HG02870 (cell line): ENCODE measurements around the gene OR2AG1.
"Not testable (repeated sequence)": the region's sequence is repeated elsewhere in the genome, so short reads cannot be mapped to it uniquely, and the experiment has no call there.

Source experiments
- ATAC-seq: cut with Tn5 transposase; IDR thresholded peaks from one replicate; pipeline ENCODE4 v1.9.1; 2021; ENCODE audit warnings: mild to moderate bottlenecking, moderate library complexity; ENCODE audit not compliant: unreplicated experiment

OR2AG1 gene

DNA sequence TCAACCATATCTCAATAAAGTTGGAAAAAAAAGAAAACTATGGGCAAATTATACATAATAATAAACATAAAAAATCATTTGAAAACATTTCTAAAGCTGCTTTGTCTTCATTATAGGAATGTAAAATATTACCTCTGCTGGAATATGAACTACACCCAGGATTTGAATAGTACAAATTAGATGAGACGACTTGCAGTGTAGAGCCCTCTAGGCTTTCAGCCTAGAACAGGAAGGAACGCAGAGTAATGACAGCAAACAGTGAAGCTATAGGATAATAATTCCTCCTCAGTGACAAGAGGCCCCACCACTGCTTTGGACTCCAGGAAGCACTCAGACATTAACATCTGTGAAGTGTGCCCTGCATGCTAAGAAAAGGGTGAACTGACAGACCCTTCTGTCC lies 7.7 kb downstream of the OR2AG1 start:
- ATAC-seq = no peak

DNA sequence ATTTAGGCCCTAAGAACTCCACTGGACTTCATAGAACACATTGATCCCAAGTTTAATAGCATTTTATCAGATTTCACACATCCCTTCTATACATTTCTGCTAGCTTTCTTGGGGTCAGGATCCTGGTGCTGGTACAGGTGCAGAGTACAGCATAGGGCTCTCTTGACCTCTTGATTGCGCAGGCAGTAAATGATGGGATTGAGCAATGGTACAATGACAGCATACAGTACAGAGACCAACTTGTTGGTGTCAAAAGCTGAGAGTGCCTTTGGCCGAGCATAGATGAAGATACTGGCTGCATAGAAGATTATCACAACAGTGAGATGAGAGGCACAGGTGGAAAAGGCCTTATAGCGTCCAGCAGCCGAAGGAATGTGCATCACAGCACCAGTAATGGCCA lies 11.8 kb downstream of the OR2AG1 start:
- ATAC-seq = no peak

DNA sequence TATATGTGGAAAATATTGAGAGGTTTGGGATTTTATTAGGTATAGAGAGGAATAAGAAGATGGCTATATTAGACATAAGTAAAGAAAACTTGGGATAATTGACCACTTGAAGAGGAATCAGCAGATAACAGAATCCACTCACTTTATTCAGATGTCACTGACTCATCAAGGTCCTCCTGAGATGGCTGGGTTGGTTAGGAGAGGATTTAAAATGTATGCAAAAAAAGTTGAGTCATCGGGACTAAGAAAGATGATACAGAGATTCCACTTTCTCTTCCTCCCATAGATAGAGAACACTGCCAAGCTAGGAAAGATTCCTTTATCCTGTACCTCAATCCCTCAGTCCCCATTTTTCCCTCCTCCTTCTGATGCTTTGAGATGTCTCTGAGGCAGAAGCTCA lies 16.6 kb downstream of the OR2AG1 start, which contains the start of gene OR6A2:
Gene OR6A2 (minus strand): TSS at position 288 of the 400 bp plus-strand sequence. CDS start 3,981 bp downstream, outside the sequence.
- ATAC-seq = no peak

DNA sequence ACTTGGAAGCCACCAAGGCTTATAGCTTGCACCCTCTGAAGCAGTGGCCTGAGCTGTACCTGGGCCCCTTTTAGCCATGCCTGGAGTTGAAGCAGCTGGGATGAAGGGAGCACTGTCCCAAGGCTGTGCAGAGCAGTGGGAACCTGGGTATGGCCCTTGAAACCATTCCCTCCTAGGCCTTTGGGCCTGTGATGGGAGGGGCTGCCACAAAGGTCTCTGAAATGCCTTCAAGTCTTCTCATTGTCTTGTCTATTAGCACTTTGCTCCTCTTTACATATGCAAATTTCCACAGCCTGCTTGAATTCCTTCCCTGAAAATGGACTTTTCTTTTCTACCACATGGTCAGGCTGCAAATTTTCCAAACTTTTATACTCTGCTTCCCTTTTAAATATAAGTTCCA lies 18.3 kb downstream of the OR2AG1 start:
- ATAC-seq = not testable (repeated sequence)

DNA sequence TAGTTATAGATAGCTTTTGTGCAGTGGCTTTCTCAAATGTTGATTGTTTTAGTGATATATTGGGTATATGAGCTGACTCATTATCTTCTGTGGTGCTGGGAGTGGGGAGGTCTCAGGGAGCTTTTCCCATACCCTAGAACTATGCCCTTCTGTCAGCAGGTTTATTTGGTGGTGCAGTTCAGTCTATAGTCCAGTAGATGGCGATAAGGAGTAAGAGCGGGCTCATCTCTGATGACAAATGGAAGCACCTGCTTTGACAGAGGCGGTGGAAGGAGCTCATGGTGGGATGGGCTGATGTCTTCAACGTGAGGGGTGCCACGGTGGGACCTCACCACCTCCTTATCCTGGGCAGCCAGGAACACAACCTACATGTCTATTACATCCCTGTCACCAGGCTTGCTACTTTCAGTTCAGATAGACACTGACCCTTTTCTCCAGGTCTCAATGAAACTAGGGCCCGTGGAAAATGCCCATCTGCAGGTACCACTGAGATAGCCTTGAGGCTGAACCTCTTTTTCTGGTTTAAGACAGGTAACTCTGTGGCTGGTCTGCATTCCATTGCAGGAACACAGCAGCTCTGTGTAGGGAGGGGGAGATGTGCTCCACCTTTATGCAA lies 29.7 kb downstream of the OR2AG1 start:
- ATAC-seq = no peak

DNA sequence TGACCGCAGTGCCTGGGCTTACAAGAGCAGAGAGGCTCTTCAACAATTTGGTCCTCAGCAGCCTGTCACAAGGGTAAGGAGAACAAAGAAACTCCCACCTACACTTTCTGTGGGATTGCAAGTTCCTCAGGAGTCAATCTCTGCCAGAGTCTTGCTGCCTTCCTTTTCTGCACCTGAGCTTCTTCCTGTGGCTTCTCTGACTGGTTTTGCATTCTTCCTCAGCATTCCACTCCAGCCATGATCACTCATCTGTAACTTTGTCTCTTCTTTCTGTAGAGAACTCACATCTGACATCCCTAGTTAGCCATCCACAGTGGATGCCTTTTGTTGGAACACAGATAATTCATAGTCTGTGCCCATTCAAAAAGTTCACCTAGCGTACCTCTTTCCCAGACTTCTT lies 30.8 kb downstream of the OR2AG1 start:
- no peak for ATAC-seq

DNA sequence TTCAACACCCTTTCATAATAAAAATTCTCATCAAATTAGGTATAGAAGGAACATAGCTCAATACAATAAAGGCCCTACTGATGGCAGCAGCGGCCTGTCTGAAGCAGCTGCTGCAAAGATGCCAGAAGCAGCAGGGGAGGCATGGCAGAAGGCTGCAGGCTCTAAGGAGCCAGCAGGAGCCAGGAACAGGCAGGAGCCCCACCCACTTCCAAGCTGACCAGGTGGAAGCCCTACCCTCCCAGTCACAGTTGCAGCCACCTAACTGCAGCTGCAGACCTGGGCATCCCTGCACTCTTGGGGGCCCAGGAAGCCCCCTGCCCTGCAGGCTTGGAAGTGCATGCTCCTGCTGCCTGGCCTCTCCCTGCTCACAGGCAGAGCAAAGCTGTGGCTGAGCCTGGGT lies 34.9 kb downstream of the OR2AG1 start:
- no peak for ATAC-seq

DNA sequence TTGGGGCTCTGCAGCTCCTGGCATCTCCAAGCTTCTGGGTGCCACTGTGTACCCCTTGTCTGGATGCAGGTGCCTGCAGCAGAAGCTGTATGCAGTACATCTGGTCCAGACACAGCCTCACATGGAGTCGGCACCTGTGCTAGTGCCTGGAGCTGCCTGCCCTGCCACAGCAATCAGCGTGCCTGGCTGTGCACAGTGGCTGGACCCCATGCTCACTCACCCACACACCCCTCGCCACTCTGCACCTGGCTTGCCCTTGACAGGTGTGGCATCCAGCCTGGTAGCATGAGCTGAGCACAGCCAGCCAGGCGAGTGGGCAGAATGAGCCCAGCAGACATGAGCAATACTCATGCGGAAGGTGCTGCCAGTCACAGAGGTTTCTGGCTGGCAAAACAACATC lies 36.1 kb downstream of the OR2AG1 start:
- ATAC-seq = no peak

DNA sequence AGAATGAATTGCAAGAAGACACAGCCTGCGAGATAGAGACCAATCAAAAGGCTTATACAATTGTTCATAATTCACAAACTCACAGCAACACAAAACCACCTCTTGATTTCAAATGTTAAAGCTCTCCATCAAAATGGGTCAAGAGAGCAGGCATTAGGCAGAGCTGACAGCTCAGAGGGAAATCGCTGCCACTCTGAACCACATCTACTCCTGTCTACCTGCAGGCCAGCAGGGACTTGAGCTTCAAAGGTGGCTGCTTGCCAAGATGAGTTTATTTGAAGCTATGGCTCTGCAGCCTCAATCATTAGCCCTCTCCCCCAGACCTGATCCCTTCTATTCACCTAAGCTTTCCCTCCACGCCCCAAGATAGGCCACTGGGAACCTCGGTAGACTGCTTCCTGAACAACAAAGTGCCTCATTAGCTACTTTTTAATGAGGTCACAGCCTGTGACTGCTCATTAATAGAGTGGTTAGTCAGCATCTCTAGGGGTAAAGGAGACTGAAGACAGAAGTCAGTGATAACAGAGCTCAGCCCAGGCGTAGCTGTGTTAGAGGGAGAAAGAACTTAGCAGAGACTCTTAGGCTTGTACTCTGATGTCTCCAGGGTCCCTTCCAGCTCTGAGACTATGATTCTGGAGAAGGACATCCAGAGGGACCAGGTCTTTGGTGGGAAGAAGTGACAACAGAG lies 41.5 kb downstream of the OR2AG1 start:
- ATAC-seq = no peak

DNA sequence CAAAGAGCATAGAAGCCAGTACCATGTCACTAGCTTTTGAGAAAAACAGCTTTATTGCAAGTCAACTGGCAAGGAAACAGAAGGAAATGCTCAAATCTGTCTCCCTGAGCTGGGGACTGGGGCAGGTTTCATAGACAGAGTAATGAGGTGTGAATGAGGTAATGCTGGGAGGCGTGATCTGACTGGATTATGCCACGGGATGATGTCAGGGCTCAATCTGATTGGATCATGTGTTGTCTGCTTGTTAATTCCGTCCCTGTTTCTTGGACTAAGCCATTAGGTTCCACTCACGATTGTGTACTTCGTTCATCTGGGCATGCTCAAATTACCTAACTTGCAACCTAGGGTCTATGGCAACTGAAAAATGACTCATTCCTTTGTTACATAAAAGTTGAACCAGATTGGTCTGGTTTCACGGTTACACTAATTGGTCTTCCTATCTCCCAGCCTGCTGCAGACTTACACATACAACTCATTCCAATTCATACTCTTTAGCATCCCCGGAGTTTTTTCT lies 42.5 kb downstream of the OR2AG1 start:
- ATAC-seq = no peak

DNA sequence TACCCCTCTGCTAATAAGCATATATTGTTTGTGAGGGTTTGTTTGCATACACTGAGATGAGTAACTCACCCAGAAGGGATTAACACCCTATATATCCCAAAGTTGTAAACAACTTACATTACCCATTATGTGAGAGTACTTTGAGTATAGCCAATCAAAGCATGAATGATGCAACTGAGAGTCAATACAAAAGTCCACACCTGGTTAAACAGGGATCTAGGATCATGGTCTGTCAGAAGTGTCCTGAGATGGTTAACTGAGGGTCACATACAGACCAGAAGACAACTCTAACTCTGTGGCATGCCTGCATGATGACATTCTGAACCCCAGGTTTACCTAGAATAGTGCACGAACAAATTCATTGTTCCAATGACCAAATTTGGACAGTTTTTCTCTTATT lies 45.3 kb downstream of the OR2AG1 start:
- ATAC-seq = no peak

DNA sequence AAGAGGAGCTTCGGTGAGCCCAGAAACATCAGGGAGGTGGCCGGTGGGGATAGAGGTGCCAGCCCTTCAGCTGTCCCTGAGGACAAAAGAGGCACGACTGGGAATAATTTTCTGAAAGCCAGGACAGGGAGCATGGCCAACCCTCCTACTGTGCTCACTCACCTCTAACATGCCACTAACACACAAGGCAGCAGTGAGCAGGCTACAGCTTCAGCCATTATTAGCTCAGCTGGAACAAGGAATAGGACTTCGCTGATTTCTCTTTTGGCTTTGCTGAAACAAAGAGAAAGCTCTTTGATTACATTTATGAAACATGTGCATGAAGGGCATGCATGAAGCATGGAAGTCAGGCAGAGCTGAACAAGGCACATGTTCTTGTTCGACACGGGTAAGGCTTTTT lies 50.5 kb downstream of the OR2AG1 start:
- ATAC-seq = no peak

DNA sequence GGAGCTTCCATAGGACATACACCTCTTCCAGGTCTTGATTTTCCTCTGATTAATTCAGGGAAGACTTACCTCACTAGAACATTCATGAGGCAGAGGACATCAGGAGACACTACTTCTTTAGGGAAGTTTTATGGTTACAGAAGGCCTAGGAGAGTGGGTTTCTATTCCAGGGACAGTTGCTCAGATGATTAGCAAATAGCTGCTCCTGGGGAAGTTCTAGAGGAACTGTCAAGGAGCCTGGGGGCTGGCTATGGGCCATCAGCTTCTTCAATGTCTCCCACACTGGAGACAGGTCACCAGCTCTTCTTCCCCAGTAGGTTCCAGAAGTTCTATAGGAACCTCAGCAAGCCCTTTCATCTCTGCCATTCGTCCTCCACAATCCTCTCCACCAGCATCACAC lies 51.2 kb downstream of the OR2AG1 start:
- ATAC-seq = no peak
